ENCODE results near the gene PAPPA2.

GRCh38 chr1:176857632-176858031, 394.7 kb downstream of the PAPPA2 start:
- TF ChIP-seq EZH2 (IDR thresholded peaks at IDR 0.05; ENCODE audit: low read length, unreplicated experiment): no peak
- no peak for TF ChIP-seq CTCF (conservative IDR thresholded peaks at IDR 0.05; ENCODE audit: low read depth, low read length)
- no peak for TF ChIP-seq EZH2phosphoT487 (IDR thresholded peaks at IDR 0.05; ENCODE audit: borderline replicate concordance, low read length)
